SH-SY5Y (cell line): ENCODE data around the gene WWOX.

Source experiments
- GATA2 ChIP-seq: IDR thresholded peaks from 2 replicates; pipeline ENCODE4 v1.6.1; 2011; ENCODE audit warnings: mild to moderate bottlenecking, low read depth, low read length
- GATA3 ChIP-seq: IDR thresholded peaks from 2 replicates; pipeline ENCODE4 v1.6.1; 2011; ENCODE audit warnings: low read depth, mild to moderate bottlenecking, low read length, moderate library complexity

DNA sequence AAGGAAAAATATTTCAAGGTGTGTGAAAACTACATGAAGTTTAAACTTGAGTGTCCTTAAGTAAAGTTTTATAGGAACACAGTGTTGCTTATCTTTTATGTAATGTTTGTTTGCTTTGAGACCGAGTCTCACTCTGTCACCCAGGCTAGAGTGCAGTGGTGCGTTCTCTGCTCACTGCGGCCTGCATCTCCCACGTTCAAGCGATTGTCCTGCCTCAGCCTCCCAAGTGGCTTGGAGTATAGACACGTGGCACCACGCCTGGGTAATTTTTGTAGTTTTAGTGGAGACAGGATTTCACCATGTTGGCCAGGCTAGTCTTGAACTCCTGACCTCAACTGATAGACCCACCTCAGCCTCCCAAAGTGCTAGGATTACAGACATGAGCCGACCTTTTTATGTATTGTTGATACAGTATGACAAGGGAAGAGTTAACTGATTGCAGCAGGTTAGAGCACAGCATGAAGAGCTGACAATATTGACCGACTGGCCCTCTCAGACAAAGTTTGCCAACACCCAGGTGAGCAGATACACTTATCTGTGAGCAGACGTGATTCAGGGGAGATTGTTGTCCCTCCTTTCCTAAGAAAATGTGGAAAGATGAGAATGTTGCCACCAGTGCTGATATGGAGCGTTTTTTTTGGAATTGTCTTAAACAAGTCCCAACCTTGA is 373.7 kb downstream of the WWOX start:
- no peak for TF ChIP-seq GATA2
- no peak for TF ChIP-seq GATA3
